Measurements from ENCODE around the gene EXOC2.

GRCh38 chr6:492816-493414 lies 200.0 kb downstream of the EXOC2 start:
- TF ChIP-seq CTCF (conservative IDR thresholded peaks at IDR 0.05) = no peak
- no peak for TF ChIP-seq ZFX (IDR thresholded peaks at IDR 0.05)

Data from C4-2B (cell line).